ENCODE results near the gene CACNG5.

The CACNG5 gene

GRCh38 chr17:66834919-66835454, at the start of gene CACNG5:
Gene CACNG5, plus strand, starts transcription at chr17:66835117. Its CDS starts 42,216 bp downstream, at chr17:66877333.
- no peak for DNase-seq

- DNase-seq, result no peak
These were observed 48.8 kb upstream of the CACNG5 start for GRCh38 chr17:66786107-66786506.

- no peak for DNase-seq
These were observed 47.0 kb upstream of the CACNG5 start for GRCh38 chr17:66787914-66788313.

GRCh38 chr17:66789093-66789492, 45.8 kb upstream of the CACNG5 start:
- DNase-seq, result no peak

GRCh38 chr17:66789961-66790437, 44.9 kb upstream of the CACNG5 start:
- DNase-seq, result no peak

GRCh38 chr17:66790501-66791061, 44.3 kb upstream of the CACNG5 start:
- no peak for DNase-seq

GRCh38 chr17:66791347-66791746, 43.6 kb upstream of the CACNG5 start:
- DNase-seq, result peak; percentile 54

- DNase-seq, result no peak
These were observed 41.1 kb upstream of the CACNG5 start for GRCh38 chr17:66793814-66794213.

- no peak for DNase-seq
These were observed 39.4 kb upstream of the CACNG5 start for GRCh38 chr17:66795486-66795885.

GRCh38 chr17:66799849-66800537, 34.9 kb upstream of the CACNG5 start:
- no peak for DNase-seq

GRCh38 chr17:66803474-66803951, 31.4 kb upstream of the CACNG5 start:
- DNase-seq, result no peak

- no peak for DNase-seq
These were observed 29.4 kb upstream of the CACNG5 start for GRCh38 chr17:66805567-66805966.

GRCh38 chr17:66807182-66807581, 27.7 kb upstream of the CACNG5 start:
- DNase-seq, result no peak

- no peak for DNase-seq
These were observed 25.5 kb upstream of the CACNG5 start for GRCh38 chr17:66809408-66809807.

GRCh38 chr17:66810951-66811682, 23.8 kb upstream of the CACNG5 start:
- DNase-seq, result no peak

GRCh38 chr17:66811683-66812054, 23.2 kb upstream of the CACNG5 start:
- DNase-seq, result no peak

GRCh38 chr17:66812571-66812970, 22.3 kb upstream of the CACNG5 start:
- DNase-seq, result no peak

- DNase-seq, result no peak
These were observed 21.6 kb upstream of the CACNG5 start for GRCh38 chr17:66813296-66813695.

GRCh38 chr17:66814026-66814425, 20.9 kb upstream of the CACNG5 start:
- no peak for DNase-seq

GRCh38 chr17:66814570-66814969, 20.3 kb upstream of the CACNG5 start:
- DNase-seq, result no peak

GRCh38 chr17:66817750-66818149, 17.2 kb upstream of the CACNG5 start:
- no peak for DNase-seq

- no peak for DNase-seq
These were observed 15.5 kb upstream of the CACNG5 start for GRCh38 chr17:66819466-66819865.

GRCh38 chr17:66822009-66822408, 12.9 kb upstream of the CACNG5 start:
- no peak for DNase-seq

GRCh38 chr17:66826856-66827255, 8.1 kb upstream of the CACNG5 start:
- no peak for DNase-seq

Measured in midbrain (tissue), 1 donor.